ENCODE measurements around the gene BCKDHA. TPM values are rescaled to one million over a fixed set of nuclear protein-coding genes. Genes with fewer than 3 reads are reported as not detected.

BCKDHA gene
- total RNA-seq, 1 experiment from 2014 or later = 17.7 TPM

DNA sequence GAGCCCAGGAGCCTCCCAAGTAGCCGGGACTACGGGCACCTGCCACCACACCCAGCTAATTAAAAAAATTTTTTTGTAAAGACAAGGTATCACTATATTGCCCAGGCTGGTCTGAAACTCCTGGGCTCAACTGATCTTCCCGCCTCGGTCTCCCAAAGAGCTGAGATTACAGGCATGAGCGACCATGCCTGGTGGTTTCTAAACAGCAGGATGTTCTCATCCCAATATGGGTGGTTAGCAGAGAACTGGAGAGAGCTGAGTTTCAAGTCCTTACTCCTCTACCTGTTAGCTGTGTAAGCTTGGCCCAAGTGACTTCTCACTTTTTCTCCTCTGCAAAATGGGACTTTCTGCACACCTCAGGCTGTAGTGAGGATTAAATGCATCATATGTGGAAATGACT lies 13.3 kb upstream of the BCKDHA start:
- Histone ChIP-seq H3K27ac (ENCODE audit: low read depth, low read length) (no peak overlapping the region), H3K27me3 (ENCODE audit: insufficient read depth, low read length) (no peaks in the 10 kb centered on the region), H3K79me2 (ENCODE audit: insufficient read depth, low read length) (no peaks in the 10 kb centered on the region), H3K4me1 (ENCODE audit: control insufficient read depth in 1 of 2, insufficient read depth in 2 of 2, low read length in 2 of 2) (peaks cover 10 to 19% of the 10 kb centered on the region in 2 experiments), H3K9ac (ENCODE audit: low read length) (no peak overlapping the region), H3K4me3 (replicated peaks in 1 of 2; ENCODE audit: low read depth in 1 of 2, low read length in 2 of 2) (no peak overlapping the region), H3K36me3 (ENCODE audit: control insufficient read depth in 1 of 2, insufficient read depth in 2 of 2, low read length in 2 of 2) (no peaks in the 10 kb centered on the region; a peak in 2 of 4 replicates), H3K9me3 (ENCODE audit: control insufficient read depth in 1 of 2, insufficient read depth in 1 of 2, low read depth in 1 of 2, low read length in 2 of 2) (no peaks in the 10 kb centered on the region), H2AFZ (ENCODE audit: low read depth, low read length, poor library complexity, severe bottlenecking) (no peak overlapping the region), H3K9me2 (ENCODE audit: insufficient read depth) (no peaks in the 10 kb centered on the region), H4K20me1 (ENCODE audit: insufficient read depth) (no peaks in the 10 kb centered on the region), H3K4me2 (ENCODE audit: low read length) (no peak overlapping the region)
- DNase-seq (ENCODE audit: low read depth, low spot score) = no peak
- TF ChIP-seq POLR2A (IDR thresholded peaks at IDR 0.05; ENCODE audit: borderline replicate concordance, extremely low read depth, insufficient read depth, insufficient read length) = no peak
- TF ChIP-seq SRF (IDR thresholded peaks at IDR 0.05; ENCODE audit: low read depth) = no peak
- TF ChIP-seq SIN3A (IDR thresholded peaks at IDR 0.05; ENCODE audit: low read depth) = no peak
- TF ChIP-seq, protein P1, sequence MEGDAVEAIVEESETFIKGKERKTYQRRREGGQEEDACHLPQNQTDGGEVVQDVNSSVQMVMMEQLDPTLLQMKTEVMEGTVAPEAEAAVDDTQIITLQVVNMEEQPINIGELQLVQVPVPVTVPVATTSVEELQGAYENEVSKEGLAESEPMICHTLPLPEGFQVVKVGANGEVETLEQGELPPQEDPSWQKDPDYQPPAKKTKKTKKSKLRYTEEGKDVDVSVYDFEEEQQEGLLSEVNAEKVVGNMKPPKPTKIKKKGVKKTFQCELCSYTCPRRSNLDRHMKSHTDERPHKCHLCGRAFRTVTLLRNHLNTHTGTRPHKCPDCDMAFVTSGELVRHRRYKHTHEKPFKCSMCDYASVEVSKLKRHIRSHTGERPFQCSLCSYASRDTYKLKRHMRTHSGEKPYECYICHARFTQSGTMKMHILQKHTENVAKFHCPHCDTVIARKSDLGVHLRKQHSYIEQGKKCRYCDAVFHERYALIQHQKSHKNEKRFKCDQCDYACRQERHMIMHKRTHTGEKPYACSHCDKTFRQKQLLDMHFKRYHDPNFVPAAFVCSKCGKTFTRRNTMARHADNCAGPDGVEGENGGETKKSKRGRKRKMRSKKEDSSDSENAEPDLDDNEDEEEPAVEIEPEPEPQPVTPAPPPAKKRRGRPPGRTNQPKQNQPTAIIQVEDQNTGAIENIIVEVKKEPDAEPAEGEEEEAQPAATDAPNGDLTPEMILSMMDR (IDR thresholded peaks at IDR 0.05 in 2 of 3, conservative IDR thresholded peaks at IDR 0.05 in 1 of 3; ENCODE audit: borderline replicate concordance in 1 of 3, insufficient read depth in 1 of 3, low read depth in 2 of 3, low read length in 2 of 3) = no peak
- no peak for TF ChIP-seq POLR2AphosphoS5 (IDR thresholded peaks at IDR 0.05; ENCODE audit: low read depth, low read length)
- no peak for TF ChIP-seq CEBPB (IDR thresholded peaks at IDR 0.05; ENCODE audit: low read depth)
- no peak for TF ChIP-seq EZH2 (IDR thresholded peaks at IDR 0.05)
- no peak for TF ChIP-seq TCF7L2 (IDR thresholded peaks at IDR 0.05; ENCODE audit: borderline replicate concordance, extremely low read depth, insufficient read depth, insufficient read length)
- TF ChIP-seq EGR1 (IDR thresholded peaks at IDR 0.05; ENCODE audit: low read depth) = no peak
- no peak for TF ChIP-seq ZFX (IDR thresholded peaks at IDR 0.05)
- TF ChIP-seq, protein P2, sequence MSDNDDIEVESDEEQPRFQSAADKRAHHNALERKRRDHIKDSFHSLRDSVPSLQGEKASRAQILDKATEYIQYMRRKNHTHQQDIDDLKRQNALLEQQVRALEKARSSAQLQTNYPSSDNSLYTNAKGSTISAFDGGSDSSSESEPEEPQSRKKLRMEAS (IDR thresholded peaks at IDR 0.05) = no peak
- TF ChIP-seq ELF1 (IDR thresholded peaks at IDR 0.05; ENCODE audit: borderline replicate concordance, low read depth) = no peak
- TF ChIP-seq JUND (IDR thresholded peaks at IDR 0.05) = no peak
- no peak for TF ChIP-seq ZNF274 (IDR thresholded peaks at IDR 0.05; ENCODE audit: low read depth, low read length)
- no peak for TF ChIP-seq SP1 (IDR thresholded peaks at IDR 0.05; ENCODE audit: low read depth)
- ATAC-seq = no peak
- intact Hi-C loops (cut with micrococcal nuclease) = no loop called here
- ChIA-PET CTCF (no interaction called here), RAD21 (ENCODE audit: low non-redundant PET in 1 of 2, low total read pairs in 2 of 2, uncharacterized antibody in 2 of 2, unreplicated experiment in 2 of 2) (no interaction called here), POLR2A (interaction anchor here (0.7 kb wide), 1 partner anchor 62 kb away, joined by 3 read pairs; no protein-coding TSS in a partner anchor)
- BruUV-seq (replicated peaks) = no TSS peak

Measured in HCT116 (cell line).